Activated naive CD4-positive, alpha-beta T cell treated with anti-CD3 and anti-CD28 coated beads, Interleukin-2, amount 50 U/mL, for 72 hours (primary cell): ENCODE data around the gene KCNE1. TPM values are rescaled to one million over a fixed set of nuclear protein-coding genes. Genes with fewer than 3 reads are reported as not detected.
A peak's percentile ranks its signal among the peaks of the same experiment; 100 is the strongest.
"Not testable (repeated sequence)": the region's sequence is repeated elsewhere in the genome, so short reads cannot be mapped to it uniquely, and the experiment has no call there.

Experiments used
- ATAC-seq, 2 donors: fragments of 150-1000 bp; cut with Tn5 transposase; 2 replicates each; pipeline ENCODE4 v1.10.0; 2021; ENCODE audit warnings: mild to moderate bottlenecking in 2 of 2, moderate library complexity in 2 of 2
- DNase-seq, 2 donors: peaks; one replicate each; pipeline ENCODE4 v3.0.0; 2021 to 2022; ENCODE audit warnings: low spot score in 2 of 2
- H3K27ac Mint-ChIP-seq, 2 donors: one replicate each; pipeline ENCODE4 v1.8.0; 2022; ENCODE audit warnings: mild to moderate bottlenecking in 2 of 2, mixed read lengths in 2 of 2
- H3K36me3 Mint-ChIP-seq, 2 donors: one replicate each; pipeline ENCODE4 v1.8.0; 2022; ENCODE audit warnings: mixed read lengths in 2 of 2
- H3K9me3 Mint-ChIP-seq, 2 donors: one replicate each; pipeline ENCODE4 v1.8.0; 2022; ENCODE audit warnings: mixed read lengths in 2 of 2
- total RNA-seq, 2 donors: library from RNA; stranded (reverse); gene quantifications; one replicate each; pipeline ENCODE4 v1.2.3, GENCODE V29; 2022

The KCNE1 gene
- under 1 TPM in 1 of 2 donors, not detected in 1; 0.27 TPM for total RNA-seq

GRCh38 chr21:34511787-34512455, at the start of gene KCNE1:
TSS of gene KCNE1 (minus strand) at chr21:34512210. CDS start at chr21:34449634, 62,576 bp downstream.
- ATAC-seq (no peak), DNase-seq (no peak)
- Mint-ChIP-seq H3K9me3 (no peaks in the 10 kb centered on the region), H3K36me3 (no peaks in the 10 kb centered on the region), H3K27ac (no peak within 1 kb of the TSS)

GRCh38 chr21:34561806-34562205, 49.8 kb upstream of the KCNE1 start:
- ATAC-seq (no peak), DNase-seq (no peak)
- H3K9me3 Mint-ChIP-seq, result no peaks in the 10 kb centered on the region
- no peak overlapping the region for H3K27ac Mint-ChIP-seq
- peaks cover 4% of the 10 kb centered on the region in 2 donors for H3K36me3 Mint-ChIP-seq

GRCh38 chr21:34560609-34561008, 48.6 kb upstream of the KCNE1 start:
- Mint-ChIP-seq H3K27ac (no peak overlapping the region), H3K9me3 (no peaks in the 10 kb centered on the region), H3K36me3 (peaks cover 4% of the 10 kb centered on the region in 2 donors)
- ATAC-seq (no peak), DNase-seq (no peak)

DNA sequence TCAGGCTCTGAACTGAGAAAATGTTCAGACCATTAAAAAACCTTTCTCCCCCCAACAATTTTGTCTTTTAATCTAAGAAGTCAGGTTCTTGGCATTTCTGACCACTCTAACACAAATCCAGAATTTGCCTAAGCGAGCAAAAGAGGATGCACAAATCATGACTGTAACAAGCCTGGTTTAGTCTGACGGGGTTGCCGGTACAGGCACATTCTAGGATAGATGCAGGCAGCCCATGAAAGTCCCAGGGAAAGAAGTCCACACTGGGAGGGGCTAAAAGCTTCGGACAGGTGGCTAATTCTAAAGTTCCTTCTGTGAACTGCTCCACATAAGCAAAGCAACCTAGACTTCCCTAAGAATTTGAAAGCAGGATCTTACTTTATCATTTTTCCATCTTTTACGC, 48.0 kb upstream of the KCNE1 start:
- peaks cover 2 to 3% of the 10 kb centered on the region in 2 donors for H3K9me3 Mint-ChIP-seq
- H3K27ac Mint-ChIP-seq, result no peak overlapping the region
- DNase-seq (no peak), ATAC-seq (no peak)
- H3K36me3 Mint-ChIP-seq, result peaks cover 4 to 7% of the 10 kb centered on the region in 2 donors

DNA sequence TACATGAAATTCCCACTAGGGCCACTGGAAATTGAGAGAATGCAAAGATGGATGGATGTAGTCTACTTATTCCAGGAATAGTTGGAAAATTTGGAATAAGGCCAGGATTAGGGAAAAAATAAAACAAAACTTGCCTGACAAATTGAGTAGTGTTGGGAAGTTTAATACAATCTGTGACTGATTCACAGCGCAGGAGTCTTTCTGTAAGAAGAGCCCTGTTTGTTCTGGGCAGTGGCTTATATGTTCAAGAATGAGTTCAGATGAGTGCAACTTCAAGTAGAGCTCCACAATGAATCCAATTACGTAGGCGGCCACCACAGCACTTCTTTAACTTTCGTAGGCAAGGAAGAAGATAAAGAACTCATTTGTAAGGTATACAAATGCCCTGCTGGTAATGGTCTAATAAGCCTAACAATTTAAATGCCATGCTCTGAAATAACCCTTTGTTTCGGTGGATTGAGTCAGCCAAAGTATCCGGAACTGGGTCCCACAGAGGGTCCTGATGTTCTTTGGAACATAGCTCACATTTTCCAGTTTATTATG, 47.1 kb upstream of the KCNE1 start:
- ATAC-seq, result no peak
- peak overlapping the region in 1 of 2 donors; percentile 21 for H3K27ac Mint-ChIP-seq
- H3K36me3 Mint-ChIP-seq, result peaks cover 11 to 15% of the 10 kb centered on the region in 2 donors
- no peak for DNase-seq
- peaks cover 8 to 11% of the 10 kb centered on the region in 2 donors for H3K9me3 Mint-ChIP-seq

GRCh38 chr21:34558166-34558565, 46.2 kb upstream of the KCNE1 start:
- Mint-ChIP-seq H3K9me3 (peaks cover 8 to 13% of the 10 kb centered on the region in 2 donors), H3K36me3 (peaks cover 10 to 13% of the 10 kb centered on the region in 2 donors), H3K27ac (no peak overlapping the region)
- no peak for ATAC-seq
- no peak for DNase-seq

- ATAC-seq (peak; percentile 41 to 68), DNase-seq (no peak)
- Mint-ChIP-seq H3K27ac (no peak overlapping the region), H3K36me3 (peaks cover 10 to 13% of the 10 kb centered on the region in 2 donors), H3K9me3 (peaks cover 8 to 13% of the 10 kb centered on the region in 2 donors)
Observed at GRCh38 chr21:34557261-34557660, 45.3 kb upstream of the KCNE1 start.

DNA sequence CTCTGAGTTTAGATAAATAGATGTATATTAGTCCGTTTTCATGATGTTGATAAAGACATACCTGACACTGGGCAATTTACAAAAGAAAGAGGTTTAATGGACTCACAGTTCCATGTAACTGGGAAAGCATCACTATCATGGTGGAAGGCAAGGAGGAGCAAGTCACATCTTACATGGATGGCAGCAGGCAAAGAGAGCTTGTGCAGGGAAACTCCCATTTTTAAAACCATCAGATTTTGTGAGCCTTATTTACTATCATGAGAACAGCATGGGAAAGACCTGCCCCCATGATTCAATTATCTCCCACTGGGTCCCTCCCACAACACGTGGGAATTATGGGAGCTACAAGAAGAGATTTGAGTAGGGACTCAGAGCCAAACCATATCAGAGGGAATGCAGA, 42.7 kb upstream of the KCNE1 start:
- DNase-seq, ATAC-seq: not testable (repeated sequence)
- H3K27ac Mint-ChIP-seq, result peak overlapping the region in 1 of 2 donors; percentile 73

DNA sequence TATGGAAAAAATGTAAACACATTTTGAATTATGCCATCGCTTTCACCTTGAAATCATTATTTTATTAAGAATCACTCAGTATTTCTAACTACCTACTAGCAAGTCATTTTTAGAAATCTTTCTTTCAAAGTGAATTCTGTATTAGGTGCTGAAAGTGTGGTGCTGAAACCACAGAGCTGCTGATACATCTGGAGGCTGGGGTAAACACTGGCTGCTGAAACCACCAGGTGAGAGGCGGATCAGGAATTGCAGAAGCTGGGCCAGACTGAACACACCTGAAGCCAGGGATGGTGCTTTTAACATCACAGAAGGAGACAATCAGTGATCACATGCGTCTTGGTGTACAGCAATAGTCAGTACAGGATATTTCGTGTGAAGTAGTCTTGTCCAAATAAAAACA, 42.2 kb upstream of the KCNE1 start:
- peaks cover 11 to 18% of the 10 kb centered on the region in 2 donors for H3K9me3 Mint-ChIP-seq
- peak overlapping the region in 1 of 2 donors; percentile 73 for H3K27ac Mint-ChIP-seq
- DNase-seq (no peak), ATAC-seq (peak in 1 of 2 donors; percentile 66)
- peaks cover 14 to 27% of the 10 kb centered on the region in 2 donors for H3K36me3 Mint-ChIP-seq

More for the DNA sequence above, 42.7 kb upstream of the KCNE1 start:
- Mint-ChIP-seq H3K36me3 (peaks cover 14 to 27% of the 10 kb centered on the region in 2 donors), H3K9me3 (peaks cover 11 to 18% of the 10 kb centered on the region in 2 donors)

GRCh38 chr21:34553151-34553952, 41.3 kb upstream of the KCNE1 start:
- Mint-ChIP-seq H3K9me3 (peaks cover 11 to 18% of the 10 kb centered on the region in 2 donors), H3K27ac (peak overlapping the region in 1 of 2 donors; percentile 73), H3K36me3 (peaks cover 14 to 27% of the 10 kb centered on the region in 2 donors)
- DNase-seq (no peak), ATAC-seq (peak; percentile 55 to 58)

DNA sequence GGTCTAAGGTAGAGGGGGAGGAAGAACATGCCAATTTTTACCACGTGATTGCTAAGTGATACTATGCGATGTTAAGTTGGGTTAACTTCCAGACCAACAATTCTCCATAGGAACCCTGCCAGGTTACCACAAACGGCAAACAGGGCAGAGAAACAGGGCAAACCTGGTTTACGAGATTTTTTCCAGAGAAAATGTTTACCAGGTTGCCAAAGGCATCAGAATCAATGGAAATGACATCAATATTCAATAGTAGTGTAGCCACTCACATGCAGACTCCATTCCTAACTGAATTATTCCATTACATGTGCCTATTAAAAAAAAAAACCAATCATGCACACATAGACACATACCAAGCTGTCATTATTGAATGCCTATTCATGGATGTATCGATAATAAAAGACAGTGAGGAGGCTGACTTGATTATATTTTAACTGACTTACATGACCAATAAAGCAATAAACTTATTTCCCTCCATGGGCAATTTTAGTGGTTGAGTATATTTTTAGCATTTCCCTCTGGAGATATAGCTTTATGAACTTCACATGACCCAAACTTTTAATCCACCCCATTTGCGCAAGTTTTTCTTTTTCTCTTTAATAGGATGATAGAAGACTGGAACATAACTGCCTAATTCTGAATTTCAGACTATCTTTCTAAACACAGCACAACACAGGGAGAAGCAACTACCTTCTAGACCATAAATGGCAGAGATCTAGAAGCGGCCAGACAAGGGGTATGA, 40.5 kb upstream of the KCNE1 start:
- Mint-ChIP-seq H3K27ac (peak overlapping the region in 1 of 2 donors; percentile 73), H3K36me3 (peaks cover 14 to 27% of the 10 kb centered on the region in 2 donors), H3K9me3 (peaks cover 11 to 18% of the 10 kb centered on the region in 2 donors)
- ATAC-seq (no peak), DNase-seq (no peak)

- Mint-ChIP-seq H3K27ac (no peak overlapping the region), H3K9me3 (peaks cover 11 to 18% of the 10 kb centered on the region in 2 donors), H3K36me3 (peaks cover 14 to 27% of the 10 kb centered on the region in 2 donors)
- DNase-seq, result no peak
- no peak for ATAC-seq
Observed at GRCh38 chr21:34550182-34550799, 38.3 kb upstream of the KCNE1 start.

DNA sequence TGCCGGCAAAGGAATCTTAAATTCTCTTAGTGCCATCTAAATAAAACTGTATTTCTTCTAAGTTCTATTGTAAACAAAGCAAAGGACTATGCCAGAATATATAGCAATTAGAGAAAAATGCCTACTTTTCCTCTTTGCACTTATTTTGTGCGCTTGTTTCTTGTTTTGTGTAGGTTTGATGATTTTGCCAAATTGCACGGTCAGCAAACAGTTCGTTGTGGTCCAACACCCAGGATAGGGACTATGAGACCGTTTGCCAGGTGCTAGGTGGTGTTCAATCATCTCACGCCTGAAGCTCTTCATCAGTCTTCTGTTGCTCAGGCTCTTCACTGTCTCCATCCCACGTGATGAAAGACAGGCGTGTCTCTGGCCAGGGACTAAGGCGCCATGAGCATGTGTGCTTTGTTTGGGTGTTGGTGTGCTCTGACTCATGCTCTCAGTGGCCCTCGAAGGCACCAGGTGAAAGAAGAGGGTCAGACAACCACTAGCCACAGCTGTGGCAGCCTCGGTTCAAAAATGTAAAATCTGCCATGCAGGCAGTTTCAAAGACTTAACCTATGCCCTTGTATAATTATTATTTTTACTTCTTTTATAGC, 36.9 kb upstream of the KCNE1 start:
- DNase-seq (no peak), ATAC-seq (peak in 1 of 2 donors; percentile 42)
- peaks cover 3 to 5% of the 10 kb centered on the region in 2 donors for H3K9me3 Mint-ChIP-seq
- H3K27ac Mint-ChIP-seq, result no peak overlapping the region
- H3K36me3 Mint-ChIP-seq, result peaks cover 4 to 21% of the 10 kb centered on the region in 2 donors

- H3K9me3 Mint-ChIP-seq, result peaks cover 6 to 10% of the 10 kb centered on the region in 2 donors
- DNase-seq (no peak), ATAC-seq (no peak)
- peaks cover 11 to 21% of the 10 kb centered on the region in 2 donors for H3K36me3 Mint-ChIP-seq
- H3K27ac Mint-ChIP-seq, result no peak overlapping the region
Observed at GRCh38 chr21:34546542-34546941, 34.5 kb upstream of the KCNE1 start.

- H3K9me3 Mint-ChIP-seq, result peaks cover 6 to 8% of the 10 kb centered on the region in 2 donors
- DNase-seq (no peak), ATAC-seq (peak; percentile 79 to 85)
- peak overlapping the region in 1 of 2 donors; percentile 72 for H3K27ac Mint-ChIP-seq
- H3K36me3 Mint-ChIP-seq, result peaks cover 11 to 17% of the 10 kb centered on the region in 2 donors
Observed at GRCh38 chr21:34545079-34545884, 33.3 kb upstream of the KCNE1 start.
